H1 (cell line): ENCODE results near the gene TMEM163. TPM values are rescaled to one million over a fixed set of nuclear protein-coding genes. Genes with fewer than 3 reads are reported as not detected.

Experiments used
- CTCF ChIA-PET: fragments of 300-600 bp; sonication (Branson Sonifier 250); formaldehyde crosslinking; loops from one replicate; lab custom pipeline; 2021; ENCODE audit not compliant: partially characterized antibody; lab: Charles Lee
- POLR2A ChIA-PET: fragments of 300-600 bp; sonication (Branson Sonifier 250); formaldehyde crosslinking; loops from one replicate; lab custom pipeline; 2021; ENCODE audit warnings: inconsistent platforms; ENCODE audit not compliant: partially characterized antibody; lab: Charles Lee
- DNase-seq, 2 experiments: peaks; one replicate each; pipeline versions ENCODE4 v3.0.0 to v3.0.0-alpha.2; 2010 to 2022; ENCODE audit warnings: low spot score in 2 of 2, low read depth in 1 of 2, mixed read lengths in 1 of 2
- FAIRE-seq: peaks from 2 replicates; lab custom pipeline; 2011; peaks lifted over from hg19 to GRCh38; lab: Jason Lieb, UNC
- H2AFZ ChIP-seq: 2 replicates; pipeline ENCODE4 v1.8.1; 2012; ENCODE audit warnings: low read length, inconsistent platforms
- H2AK5ac ChIP-seq: 2 replicates; pipeline ENCODE4 v1.6.1; 2013; ENCODE audit warnings: low read depth, low read length
- H2BK120ac ChIP-seq: replicated peaks from 2 replicates; pipeline ENCODE3; 2013; ENCODE audit warnings: low read depth, low read length, inconsistent platforms
- H2BK12ac ChIP-seq: 2 replicates; pipeline ENCODE4 v1.6.1; 2013; ENCODE audit warnings: low read depth, low read length
- H2BK15ac ChIP-seq: 2 replicates; pipeline ENCODE4 v1.6.1; 2013; ENCODE audit warnings: low read length
- H2BK20ac ChIP-seq: 2 replicates; pipeline ENCODE4 v1.6.1; 2013; ENCODE audit warnings: low read length
- H2BK5ac ChIP-seq: 2 replicates; pipeline ENCODE4 v1.6.1; 2013; ENCODE audit warnings: low read depth, low read length
- H3K14ac ChIP-seq: 2 replicates; pipeline ENCODE4 v1.6.1; 2013; ENCODE audit warnings: inconsistent platforms; ENCODE audit not compliant: insufficient read length
- H3K18ac ChIP-seq: 2 replicates; pipeline ENCODE4 v1.6.1; 2013; ENCODE audit warnings: low read length; ENCODE audit errors: extremely low read depth
- H3K23ac ChIP-seq: 2 replicates; pipeline ENCODE4 v1.6.1; 2013; ENCODE audit warnings: inconsistent platforms; ENCODE audit not compliant: insufficient read length
- H3K23me2 ChIP-seq: 2 replicates; pipeline ENCODE4 v1.6.1; 2013; ENCODE audit warnings: low read depth, low read length
- H3K27ac ChIP-seq: 2 replicates; pipeline ENCODE4 v1.6.1; 2011; ENCODE audit warnings: low read depth, low read length, inconsistent platforms
- H3K27me3 ChIP-seq, 4 experiments: replicated peaks in 1 of 4; 1 replicate in 1 of 4; 2 replicates in 3 of 4; pipeline versions ENCODE4 v1.6.1 to v1.8.1; 2011 to 2013; ENCODE audit warnings: low read length in 3 of 4, mild to moderate bottlenecking in 3 of 4, inconsistent platforms in 2 of 4, mixed read lengths in 2 of 4, moderate library complexity in 1 of 4; ENCODE audit not compliant: control insufficient read depth in 3 of 4, insufficient read depth in 3 of 4; ENCODE audit errors: extremely low read depth in 1 of 4
- H3K36me3 ChIP-seq, 4 experiments: 2 replicates each; pipeline versions ENCODE4 v1.6.1 to v1.8.1; 2011 to 2013; ENCODE audit warnings: mild to moderate bottlenecking in 4 of 4, low read length in 3 of 4, moderate library complexity in 2 of 4, control low read depth in 1 of 4, inconsistent platforms in 1 of 4; ENCODE audit not compliant: insufficient read depth in 4 of 4, control insufficient read depth in 2 of 4
- H3K4ac ChIP-seq: replicated peaks from 2 replicates; pipeline ENCODE3; 2013; ENCODE audit warnings: low read length, low read depth, mixed read lengths, inconsistent platforms; ENCODE audit not compliant: insufficient read length
- H3K4me1 ChIP-seq, 4 experiments: replicated peaks in 1 of 4; 1 replicate in 1 of 4; 2 replicates in 3 of 4; pipeline versions ENCODE4 v1.6.1 to v1.8.1; 2011 to 2013; ENCODE audit warnings: low read length in 3 of 4, inconsistent platforms in 2 of 4, mixed read lengths in 1 of 4; ENCODE audit not compliant: insufficient read depth in 4 of 4, control insufficient read depth in 3 of 4
- H3K4me2 ChIP-seq, 2 experiments: 2 replicates each; pipeline versions ENCODE4 v1.6.1 to v1.8.1; 2011 to 2013; ENCODE audit warnings: low read depth in 2 of 2, low read length in 2 of 2, control low read depth in 1 of 2, inconsistent platforms in 1 of 2, mild to moderate bottlenecking in 1 of 2; ENCODE audit not compliant: insufficient read depth in 1 of 2
- H3K4me3 ChIP-seq, 4 experiments: fragments of 200-600, 300-600 bp in 1 of 4; sonication (generic), shearing (Covaris generic), sonication (Bioruptor Twin) in 1 of 4; 2 replicates each; pipeline versions ENCODE4 v1.5.1 to v1.8.1; 2011 to 2016; ENCODE audit warnings: low read length in 4 of 4, low read depth in 3 of 4, control low read depth in 2 of 4, inconsistent platforms in 2 of 4, mild to moderate bottlenecking in 2 of 4, mixed read lengths in 1 of 4, moderate library complexity in 1 of 4; ENCODE audit not compliant: insufficient read depth in 2 of 4; ENCODE audit errors: extremely low read depth in 1 of 4
- H3K56ac ChIP-seq: replicated peaks from 2 replicates; pipeline ENCODE3; 2013; ENCODE audit warnings: low read depth, mild to moderate bottlenecking, mixed read lengths, low read length, inconsistent platforms; ENCODE audit not compliant: insufficient read length
- H3K79me1 ChIP-seq: 2 replicates; pipeline ENCODE4 v1.6.1; 2013; ENCODE audit warnings: low read depth, low read length, control low read depth
- H3K79me2 ChIP-seq, 2 experiments: 2 replicates each; pipeline versions ENCODE4 v1.6.1 to v1.8.1; 2012 to 2013; ENCODE audit warnings: low read length in 2 of 2, mild to moderate bottlenecking in 2 of 2, inconsistent platforms in 1 of 2; ENCODE audit not compliant: insufficient read depth in 2 of 2, control insufficient read depth in 1 of 2
- H3K9ac ChIP-seq, 4 experiments: replicated peaks in 1 of 4; 1 replicate in 1 of 4; 2 replicates in 3 of 4; pipeline versions ENCODE4 v1.6.1 to v1.8.1; 2011 to 2013; ENCODE audit warnings: low read depth in 3 of 4, low read length in 3 of 4, control low read depth in 2 of 4, mild to moderate bottlenecking in 2 of 4, moderate library complexity in 2 of 4, inconsistent platforms in 1 of 4; ENCODE audit errors: extremely low read depth in 1 of 4
- H3K9me3 ChIP-seq, 2 experiments: 2 replicates each; pipeline versions ENCODE4 v1.6.1 to v1.8.1; 2012 to 2013; ENCODE audit warnings: mild to moderate bottlenecking in 2 of 2, moderate library complexity in 2 of 2, control low read depth in 1 of 2, inconsistent platforms in 1 of 2, low read depth in 1 of 2, low read length in 1 of 2, mixed read lengths in 1 of 2; ENCODE audit not compliant: insufficient read depth in 2 of 2
- H4K20me1 ChIP-seq, 2 experiments: replicated peaks in 1 of 2; 2 replicates each; pipeline versions ENCODE3 to v1.8.1; 2011 to 2013; ENCODE audit warnings: inconsistent platforms in 2 of 2, low read length in 2 of 2, mild to moderate bottlenecking in 1 of 2; ENCODE audit not compliant: insufficient read depth in 2 of 2, control insufficient read depth in 1 of 2
- H4K5ac ChIP-seq: 2 replicates; pipeline ENCODE4 v1.6.1; 2013; ENCODE audit warnings: low read length, low read depth, mixed read lengths, inconsistent platforms; ENCODE audit not compliant: insufficient read length
- H4K8ac ChIP-seq: 2 replicates; pipeline ENCODE4 v1.8.0; 2013; ENCODE audit warnings: mild to moderate bottlenecking, moderate library complexity, low read length, inconsistent platforms; ENCODE audit not compliant: insufficient read depth; ENCODE audit errors: extremely low read depth
- H4K91ac ChIP-seq: replicated peaks from 2 replicates; pipeline ENCODE3; 2013; ENCODE audit warnings: low read length, mixed read lengths, inconsistent platforms; ENCODE audit not compliant: insufficient read length
- ATF3 ChIP-seq: IDR thresholded peaks from 2 replicates; pipeline ENCODE4 v1.6.1; 2011; ENCODE audit warnings: low read depth, mild to moderate bottlenecking, low read length; ENCODE audit not compliant: insufficient read depth
- E2F6 ChIP-seq: IDR thresholded peaks from 2 replicates; pipeline ENCODE4 v1.6.1; 2012; ENCODE audit warnings: inconsistent platforms
- JUND ChIP-seq: IDR thresholded peaks from 2 replicates; pipeline ENCODE4 v1.6.1; 2011; ENCODE audit warnings: mild to moderate bottlenecking, improper control_type of control experiment, low read length
- KDM4A ChIP-seq: IDR thresholded peaks from one replicate; pipeline ENCODE4 v1.7.1; 2012; ENCODE audit warnings: low read depth, mild to moderate bottlenecking, moderate library complexity, low read length, inconsistent platforms; ENCODE audit not compliant: severe bottlenecking
- MAX ChIP-seq: IDR thresholded peaks from 2 replicates; pipeline ENCODE4 v1.6.1; 2012; ENCODE audit warnings: inconsistent platforms
- RFX5 ChIP-seq: IDR thresholded peaks from 2 replicates; pipeline ENCODE4 v1.6.1; 2011; ENCODE audit warnings: low read depth, low read length, improper control_type of control experiment, borderline replicate concordance
- SIRT6 ChIP-seq: IDR thresholded peaks from one replicate; pipeline ENCODE4 v1.7.1; 2012; ENCODE audit warnings: low read length, inconsistent platforms
- WGBS, 2 experiments: shearing (Covaris generic) in 1 of 2; methylation state at CpG; one replicate each; pipeline versions ENCODE4 v1.1.6 to v1.1.7; 2013 to 2015; ENCODE audit warnings: low lambda C conversion rate in 2 of 2, mixed read lengths in 2 of 2, inconsistent platforms in 1 of 2, low coverage in 1 of 2, missing lambda C conversion rate in 1 of 2; ENCODE audit not compliant: insufficient replicate concordance in 2 of 2, insufficient coverage in 1 of 2, insufficient read length in 1 of 2; ENCODE audit errors: extremely low coverage in 1 of 2, missing lambda C conversion rate in 1 of 2; 5-methylcytosine and 5-hydroxymethylcytosine counted together
- polyA plus RNA-seq, 7 experiments: library from polyadenylated mRNA; depleted of rRNA in 3 of 7; stranded (reverse) in 5 of 7; unstranded in 2 of 7; fragments of >200 nt in 5 of 7; fragments of 200-250 nt in 2 of 7; gene quantifications; 1 replicate in 5 of 7; 2 replicates in 1 of 7; 4 replicates in 1 of 7; pipeline versions ENCODE4 v1.2.1 to v1.2.3, GENCODE V29; 2011 to 2013; ENCODE audit warnings: missing spikeins in 2 of 7, mixed read lengths in 2 of 7
- total RNA-seq: library from RNA; stranded (reverse); fragmentation: NEBNext Ultra II Directional; extraction: Animal tissue kit (Norgen Biotek cat#: 25700); gene quantifications from 2 replicates; pipeline ENCODE4 v1.2.1, GENCODE V29; 2021
- TF ChIP-seq, protein P1 (sequence below): IDR thresholded peaks from 2 replicates; pipeline ENCODE4 v1.6.1; 2011; ENCODE audit warnings: low read length, improper control_type of control experiment

TMEM163 gene
- total and polyA plus RNA-seq, 2 of the 8 experiments (the other 6 are each of a cell fraction or from before 2014, with no cell fraction given): 2.8 to 3.2 TPM

- H3K4me2 ChIP-seq: no peak overlapping the region
- H3K79me1 ChIP-seq: no peaks in the 10 kb centered on the region
- FAIRE-seq (no peak), DNase-seq (no peak)
- no peak overlapping the region for H4K91ac ChIP-seq
- H4K20me1 ChIP-seq: no peaks in the 10 kb centered on the region
- H2AFZ ChIP-seq: no peak overlapping the region
- ChIA-PET CTCF (no interaction called here), POLR2A (no interaction called here)
- H2BK12ac ChIP-seq: no peak overlapping the region
- no peak overlapping the region for H2BK20ac ChIP-seq
- H3K18ac ChIP-seq: no peak overlapping the region
- no peaks in the 10 kb centered on the region for H3K79me2 ChIP-seq
- no peak overlapping the region for H3K27ac ChIP-seq
- no peak overlapping the region for H3K14ac ChIP-seq
- H4K8ac ChIP-seq: no peak overlapping the region
- no peak overlapping the region for H2BK15ac ChIP-seq
- H2BK5ac ChIP-seq: no peak overlapping the region
- no peaks in the 10 kb centered on the region for H3K9me3 ChIP-seq
- no peak overlapping the region for H3K56ac ChIP-seq
- H2AK5ac ChIP-seq: no peak overlapping the region
- no peak overlapping the region for H3K9ac ChIP-seq
- peaks cover 0 to 13% (median 5%) of the 10 kb centered on the region in 4 experiments; a peak in 5 of 7 replicates for H3K4me1 ChIP-seq
- 89% methylated on average over 4 of the region's 4 CpGs; no CpG with 5 or more reads in 1 of the 2 experiments for WGBS, 2 experiments
- H2BK120ac ChIP-seq: no peak overlapping the region
- H3K23me2 ChIP-seq: no peaks in the 10 kb centered on the region
- no peak overlapping the region for H3K4ac ChIP-seq
- no peak overlapping the region for H4K5ac ChIP-seq
- no peak overlapping the region for H3K4me3 ChIP-seq
- TF ChIP-seq KDM4A (no peak), SIRT6 (no peak), MAX (no peak), RFX5 (no peak), ATF3 (no peak), JUND (no peak), E2F6 (no peak)
- TF ChIP-seq, protein P1, sequence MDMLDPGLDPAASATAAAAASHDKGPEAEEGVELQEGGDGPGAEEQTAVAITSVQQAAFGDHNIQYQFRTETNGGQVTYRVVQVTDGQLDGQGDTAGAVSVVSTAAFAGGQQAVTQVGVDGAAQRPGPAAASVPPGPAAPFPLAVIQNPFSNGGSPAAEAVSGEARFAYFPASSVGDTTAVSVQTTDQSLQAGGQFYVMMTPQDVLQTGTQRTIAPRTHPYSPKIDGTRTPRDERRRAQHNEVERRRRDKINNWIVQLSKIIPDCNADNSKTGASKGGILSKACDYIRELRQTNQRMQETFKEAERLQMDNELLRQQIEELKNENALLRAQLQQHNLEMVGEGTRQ: no peak
- H3K27me3 ChIP-seq: no peaks in the 10 kb centered on the region
- H3K36me3 ChIP-seq: no peaks in the 10 kb centered on the region
- no peak overlapping the region for H3K23ac ChIP-seq
These were observed 44.1 kb downstream of the TMEM163 start for GRCh38 chr2:134674687-134675086.
